Measurements from ENCODE around the gene TMEM187.

TMEM187 gene

DNA sequence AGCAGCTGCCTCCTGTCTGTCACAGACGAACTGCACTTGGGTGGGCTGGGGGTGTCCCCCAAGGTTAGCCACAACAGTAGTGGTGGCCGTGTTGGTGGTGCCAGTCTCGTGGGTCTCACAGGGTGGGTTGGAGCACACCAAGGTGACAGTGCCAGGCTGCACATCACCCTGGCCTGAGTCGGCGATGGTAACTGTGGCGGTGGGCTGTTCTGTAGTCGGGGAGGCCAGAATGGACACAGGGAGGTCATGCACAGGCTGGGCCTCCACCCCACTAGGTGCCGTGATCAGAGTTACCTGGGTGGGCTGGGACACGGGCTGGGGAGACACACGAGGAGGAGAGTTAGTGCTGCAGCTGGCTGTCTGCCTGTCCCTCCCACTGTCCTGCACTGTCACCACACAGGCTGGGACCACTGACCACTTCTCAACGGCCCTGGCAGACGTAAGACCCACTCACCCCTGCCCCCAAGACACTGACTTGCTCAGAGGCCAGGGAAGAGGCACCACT, 17.3 kb upstream of the TMEM187 start:
- DNase-seq, result no peak

- no peak for DNase-seq
Observed at GRCh38 chrX:153956044-153956907, 16.3 kb upstream of the TMEM187 start.

- no peak for DNase-seq
Observed at GRCh38 chrX:153957224-153957623, 15.3 kb upstream of the TMEM187 start.

- DNase-seq, result no peak
Observed at GRCh38 chrX:153958605-153959004, 13.9 kb upstream of the TMEM187 start.

GRCh38 chrX:153959649-153960048, 12.9 kb upstream of the TMEM187 start:
- no peak for DNase-seq

GRCh38 chrX:153960077-153960476, 12.5 kb upstream of the TMEM187 start:
- DNase-seq, result no peak

- DNase-seq, result no peak
Observed at GRCh38 chrX:153960786-153961185, 11.8 kb upstream of the TMEM187 start.

DNA sequence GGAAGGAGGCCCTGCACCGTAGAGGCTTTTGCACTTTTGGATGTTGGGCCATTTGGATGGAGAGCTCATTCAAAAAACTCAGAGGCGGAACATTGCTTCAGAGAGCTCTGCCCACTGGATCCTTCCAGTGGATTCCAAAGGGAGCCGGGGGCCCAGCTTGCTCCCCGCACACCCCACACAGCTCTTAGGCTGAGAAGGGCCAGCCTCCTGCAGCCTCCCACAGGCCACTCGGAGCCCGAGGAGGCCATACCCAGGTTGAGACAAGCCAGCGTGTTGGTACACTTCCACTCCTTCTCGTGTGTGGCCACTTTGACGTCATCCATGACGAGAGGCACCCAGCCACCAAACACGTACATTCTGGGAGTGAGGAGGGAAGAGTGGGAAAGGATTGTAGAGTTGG, 11.3 kb upstream of the TMEM187 start:
- no peak for DNase-seq

GRCh38 chrX:153963546-153963945, 9.0 kb upstream of the TMEM187 start:
- no peak for DNase-seq

GRCh38 chrX:153964105-153964504, 8.4 kb upstream of the TMEM187 start:
- DNase-seq, result no peak

DNA sequence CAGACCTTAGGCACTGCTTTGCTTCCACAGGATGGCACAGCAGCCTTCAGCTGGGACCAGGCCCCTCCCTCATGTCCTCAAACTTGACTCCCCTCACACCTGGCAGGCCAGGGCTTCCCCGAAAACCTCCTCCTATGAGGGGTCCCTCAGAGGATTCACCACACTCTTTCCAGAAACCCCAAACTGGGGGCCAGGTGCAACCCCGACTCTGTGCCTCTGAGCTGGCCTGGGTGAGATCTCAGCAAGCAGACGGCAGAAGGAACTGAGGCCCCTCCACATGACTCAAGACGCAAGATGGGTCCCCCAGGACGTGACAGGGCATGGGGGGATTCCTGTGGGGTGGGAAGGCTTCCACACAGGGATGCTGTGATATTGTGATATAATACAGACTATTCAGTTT, 7.1 kb upstream of the TMEM187 start:
- DNase-seq, result no peak

DNA sequence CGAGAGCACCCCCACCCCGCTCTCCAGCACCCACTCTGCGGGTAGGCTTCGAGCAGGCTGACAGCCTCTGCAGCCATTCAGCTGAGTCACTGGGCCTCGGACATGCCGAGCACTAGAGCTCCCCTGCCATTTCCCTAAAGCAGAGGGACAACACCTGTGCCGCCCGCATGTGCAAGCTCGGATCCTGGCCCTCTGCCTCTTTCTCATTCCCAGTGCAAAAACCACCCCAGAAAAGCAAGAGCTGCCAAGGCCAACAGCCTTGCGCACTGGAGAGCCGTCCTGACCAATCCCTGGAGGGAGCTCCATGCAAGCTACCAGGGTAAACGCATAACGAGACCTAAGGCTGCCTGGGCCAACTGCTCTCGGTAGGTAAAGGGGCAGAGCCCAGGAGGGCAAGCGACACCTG, 6.3 kb upstream of the TMEM187 start:
- DNase-seq, result no peak

- no peak for DNase-seq
Observed at GRCh38 chrX:153966841-153967535, 5.6 kb upstream of the TMEM187 start.

DNA sequence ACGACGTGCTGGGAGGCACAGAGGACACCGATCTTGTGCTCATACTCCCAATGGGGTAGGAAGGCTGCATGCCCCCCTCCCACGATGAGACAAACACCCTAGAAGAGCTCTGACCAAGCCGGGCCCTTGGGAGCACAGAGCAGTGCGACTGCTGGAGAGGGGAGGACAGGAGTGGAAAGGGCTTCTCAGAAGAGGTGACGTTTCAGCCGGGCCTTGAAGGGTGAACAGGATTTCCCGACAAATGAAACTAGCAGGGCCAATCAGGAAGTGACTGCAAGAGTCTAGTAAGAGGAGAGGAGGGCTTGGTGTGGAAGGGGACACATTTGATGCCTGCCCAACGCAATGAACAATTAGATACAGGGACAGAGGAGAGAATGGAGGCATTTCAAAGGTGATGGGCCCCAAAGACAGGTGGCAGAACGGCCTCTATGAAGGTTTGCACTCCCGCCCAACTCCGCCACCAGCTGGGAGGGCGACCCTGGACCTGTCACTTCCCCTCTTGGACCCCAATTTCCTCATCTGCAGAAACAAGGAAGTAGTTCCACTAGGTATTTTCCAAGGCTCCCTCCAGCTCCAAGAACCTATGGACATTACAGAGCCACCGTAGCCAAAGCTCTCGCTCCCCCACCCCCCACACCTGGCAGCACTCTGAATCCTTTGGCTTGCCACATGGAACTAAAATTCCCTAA, 4.9 kb upstream of the TMEM187 start:
- no peak for DNase-seq

DNA sequence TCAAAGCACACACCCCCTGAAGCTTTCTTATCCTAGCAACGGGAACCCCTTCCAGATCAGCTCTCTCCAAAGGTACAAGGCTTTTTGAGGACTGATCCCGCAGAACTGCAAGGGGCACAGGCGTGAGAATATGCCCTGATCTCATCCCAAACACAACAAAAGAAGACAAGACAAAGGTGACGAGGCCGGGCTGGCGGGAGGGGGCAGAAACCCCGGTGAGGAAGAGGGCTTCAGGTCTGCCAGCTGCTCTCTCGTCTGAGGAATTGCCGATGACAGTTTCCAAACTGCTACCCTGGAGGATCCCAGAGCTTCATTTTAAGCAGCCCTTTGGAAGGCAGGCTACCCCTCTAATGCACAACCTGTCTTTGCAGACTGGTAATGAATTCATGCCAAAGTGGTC, 4.3 kb upstream of the TMEM187 start:
- DNase-seq, result no peak

- DNase-seq, result no peak
Observed at GRCh38 chrX:153968754-153969124, 3.8 kb upstream of the TMEM187 start.

DNA sequence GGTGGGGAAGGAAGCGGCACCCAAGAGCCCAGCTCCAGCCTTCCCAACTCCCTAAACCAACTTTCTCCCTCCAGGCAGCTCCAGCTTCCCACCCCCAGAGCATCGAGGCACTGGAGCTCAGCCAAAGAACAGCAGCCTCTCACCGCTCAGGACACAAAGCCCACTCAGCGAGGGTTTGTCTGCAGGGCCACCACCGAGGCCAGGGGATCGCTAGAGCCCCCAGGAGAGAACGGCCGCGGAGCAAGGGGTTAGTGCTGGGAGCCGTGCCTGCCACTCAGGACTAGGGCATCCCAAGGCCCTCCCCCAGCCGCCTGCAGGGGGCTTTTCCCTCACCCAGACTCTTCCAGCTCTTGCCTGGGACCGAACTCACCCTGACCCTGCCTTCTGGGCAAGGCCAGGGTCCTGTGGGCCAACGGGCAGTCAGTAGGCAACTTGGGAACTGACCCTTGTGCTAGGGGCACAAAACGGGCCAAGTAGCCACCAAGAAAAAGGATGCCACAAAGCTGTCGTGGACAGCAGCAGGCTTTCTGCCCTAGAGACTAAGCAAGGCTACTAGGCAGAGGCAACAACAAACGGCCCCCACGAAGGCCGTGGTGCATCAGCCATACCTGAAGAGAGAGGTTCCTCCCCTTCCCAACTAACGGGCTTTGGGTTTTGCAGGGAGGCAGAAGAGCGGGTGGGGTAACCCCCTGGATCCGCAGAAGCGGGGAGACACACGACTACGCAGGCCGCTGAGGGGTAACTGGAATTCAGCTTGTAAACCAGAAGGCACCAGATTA, 3.2 kb upstream of the TMEM187 start:
- DNase-seq, result no peak

DNA sequence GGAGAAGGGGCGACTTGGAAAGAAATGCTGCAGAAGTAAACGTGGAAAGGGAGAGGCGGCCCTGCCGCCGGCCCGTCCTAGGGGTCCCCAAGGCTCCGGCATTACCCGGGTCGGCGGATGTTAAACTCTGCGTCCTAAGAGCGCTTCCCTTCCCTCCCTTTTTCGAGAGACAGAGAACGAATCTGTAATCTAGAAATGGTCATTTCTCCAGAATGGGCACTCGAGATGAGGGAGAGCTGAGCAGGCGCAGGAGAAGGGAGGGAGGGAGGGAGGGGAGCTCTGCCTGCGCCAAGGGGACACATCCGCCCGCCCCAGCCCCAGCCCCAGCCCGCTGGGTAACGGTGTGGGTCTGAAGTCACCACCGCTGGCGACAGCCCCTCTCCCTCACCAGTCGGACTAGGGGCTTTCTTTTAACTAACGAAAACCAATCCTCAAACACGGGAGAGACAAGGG, 2.6 kb upstream of the TMEM187 start:
- no peak for DNase-seq

GRCh38 chrX:153970357-153971123, 2.0 kb upstream of the TMEM187 start:
- peak; percentile 33 for DNase-seq

DNA sequence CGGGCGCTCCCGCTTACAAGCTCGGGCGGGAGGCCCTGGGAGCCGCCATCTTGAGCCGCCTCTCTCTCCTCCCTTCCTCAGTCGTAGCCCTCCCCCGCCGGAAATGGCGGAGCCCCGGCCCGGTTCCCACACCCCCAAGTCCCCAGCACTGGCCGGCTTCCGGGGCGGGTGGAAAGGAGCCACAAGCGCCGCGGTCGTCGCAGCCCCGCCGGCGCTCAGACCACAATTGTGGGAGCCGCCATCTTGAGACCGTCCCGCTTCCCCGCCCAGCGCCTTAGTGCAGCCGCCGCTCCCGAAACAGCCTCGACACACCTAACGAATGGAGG, 1.5 kb upstream of the TMEM187 start:
- peak; percentile 82 for DNase-seq

GRCh38 chrX:153971450-153972367, 845 bp upstream of the TMEM187 start, which contains the start of gene HCFC1:
HCFC1 (minus strand) TSS chrX:153971818; CDS start chrX:153970840, 978 bp downstream.
- peak; percentile 85 for DNase-seq
